HG02623 (cell line): Measurements from ENCODE around the gene LSM6.

Source experiments
- ATAC-seq: cut with Tn5 transposase; IDR thresholded peaks from one replicate; pipeline ENCODE4 v1.9.1; 2021; ENCODE audit warnings: moderate library complexity; ENCODE audit not compliant: unreplicated experiment

LSM6 gene

GRCh38 chr4:146186041-146186440, 10.5 kb downstream of the LSM6 start:
- ATAC-seq, result no peak

DNA sequence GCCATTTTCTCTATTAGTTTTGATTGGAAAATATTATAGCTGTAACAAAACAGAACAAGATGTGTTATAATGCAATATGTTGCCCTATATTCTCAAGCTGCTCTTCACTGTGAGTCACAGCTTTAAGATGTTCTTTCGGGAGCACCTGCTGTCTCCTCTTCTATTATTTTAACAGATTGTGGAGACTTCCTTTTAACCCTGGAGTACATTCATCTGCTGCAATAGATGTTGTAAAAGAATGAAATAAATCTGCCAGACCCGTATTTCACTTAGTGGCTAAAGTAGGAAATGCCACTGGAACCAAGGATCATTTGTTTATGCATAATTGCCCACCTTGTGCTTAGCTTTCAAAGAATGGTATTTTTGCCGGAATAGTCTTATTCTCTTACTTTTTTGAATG, 11.1 kb downstream of the LSM6 start:
- no peak for ATAC-seq

DNA sequence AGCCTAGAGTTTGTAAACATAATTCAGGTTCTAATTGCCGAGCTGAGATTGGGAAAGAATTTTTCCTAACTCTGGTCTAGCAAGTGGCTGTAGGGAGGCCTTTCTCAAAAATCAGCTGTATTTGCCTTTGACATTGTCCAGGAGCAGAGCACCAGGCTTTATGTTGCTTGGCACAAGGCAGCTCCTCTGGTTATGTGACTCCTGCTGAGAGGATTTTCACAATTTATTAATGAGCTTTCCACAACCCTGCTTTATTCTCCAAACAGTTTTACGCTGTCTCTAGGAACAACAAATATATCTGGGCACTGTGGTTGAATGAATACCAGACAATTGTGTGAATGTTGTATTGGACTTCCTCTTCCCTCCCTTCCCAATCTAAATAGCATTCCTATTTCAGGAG, 14.9 kb downstream of the LSM6 start:
- ATAC-seq, result no peak

- no peak for ATAC-seq
Observed at GRCh38 chr4:146191766-146192458, 16.4 kb downstream of the LSM6 start.

GRCh38 chr4:146193628-146194027, 18.1 kb downstream of the LSM6 start:
- no peak for ATAC-seq

DNA sequence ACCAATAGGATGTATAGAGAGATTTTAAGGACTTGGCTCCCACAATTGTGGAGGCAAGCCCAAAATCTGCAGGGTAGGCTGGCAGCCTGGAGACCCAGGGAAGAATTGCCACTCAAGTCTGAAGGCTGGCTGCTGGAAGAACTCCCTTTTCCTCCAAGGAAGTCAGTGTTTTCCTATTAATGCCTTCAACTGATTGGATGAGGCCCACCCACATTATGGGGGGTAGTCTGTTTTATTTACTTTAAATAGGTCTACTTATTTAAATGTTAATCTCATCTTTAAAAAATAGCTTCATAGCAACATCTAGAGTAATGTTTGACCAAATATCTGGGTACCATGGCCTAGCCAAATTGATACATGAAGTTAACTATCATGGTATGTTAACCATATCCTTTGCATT, 18.7 kb downstream of the LSM6 start:
- ATAC-seq, result no peak

- ATAC-seq, result no peak
Observed at GRCh38 chr4:146202665-146203064, 27.1 kb downstream of the LSM6 start.

- no peak for ATAC-seq
Observed at GRCh38 chr4:146207410-146207809, 31.9 kb downstream of the LSM6 start.

DNA sequence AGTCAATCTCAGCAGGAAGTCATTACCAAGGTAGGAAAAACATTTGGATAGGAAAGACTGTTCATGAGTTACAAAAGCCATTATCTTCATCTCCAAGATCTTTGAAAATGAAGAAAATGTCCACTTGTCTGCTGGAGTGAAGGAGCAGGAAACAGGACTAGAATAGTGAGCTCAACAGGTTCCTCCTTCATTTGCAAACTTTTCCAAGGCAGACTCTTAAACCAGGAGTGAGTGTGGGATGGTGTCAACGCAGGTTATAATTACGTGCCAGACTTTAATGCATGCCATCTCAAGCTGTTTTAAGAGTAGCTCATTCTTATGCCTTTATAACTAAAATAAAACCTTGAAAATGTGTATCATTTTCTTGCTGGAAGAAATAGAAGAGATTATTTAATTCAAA, 35.4 kb downstream of the LSM6 start:
- ATAC-seq, result no peak

- no peak for ATAC-seq
Observed at GRCh38 chr4:146211440-146211839, 35.9 kb downstream of the LSM6 start.

DNA sequence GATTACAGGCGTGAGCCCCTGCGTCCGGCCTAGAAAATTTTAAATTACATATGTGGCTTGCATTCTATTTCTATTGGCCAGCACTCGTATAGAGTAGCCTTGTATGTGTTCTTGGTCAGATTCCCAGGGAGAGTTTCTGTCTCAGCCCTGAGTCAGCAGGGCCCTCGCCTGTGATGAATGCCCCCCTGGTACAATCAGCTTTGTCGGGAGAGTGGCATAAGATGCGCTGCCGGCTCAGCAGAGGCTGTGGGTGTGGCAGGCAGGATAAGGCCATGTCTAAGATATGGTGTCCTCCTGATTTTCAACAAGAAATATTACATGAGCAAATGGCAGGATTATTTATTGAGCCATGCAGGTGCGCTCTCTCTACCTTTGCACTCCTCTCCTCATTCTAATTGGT, 37.3 kb downstream of the LSM6 start:
- ATAC-seq, result no peak

GRCh38 chr4:146214238-146214637, 38.7 kb downstream of the LSM6 start, which contains the start of gene REELD1:
Gene REELD1, plus strand, starts transcription at chr4:146214538. Its CDS starts 2,415 bp downstream, at chr4:146216953.
- no peak for ATAC-seq

DNA sequence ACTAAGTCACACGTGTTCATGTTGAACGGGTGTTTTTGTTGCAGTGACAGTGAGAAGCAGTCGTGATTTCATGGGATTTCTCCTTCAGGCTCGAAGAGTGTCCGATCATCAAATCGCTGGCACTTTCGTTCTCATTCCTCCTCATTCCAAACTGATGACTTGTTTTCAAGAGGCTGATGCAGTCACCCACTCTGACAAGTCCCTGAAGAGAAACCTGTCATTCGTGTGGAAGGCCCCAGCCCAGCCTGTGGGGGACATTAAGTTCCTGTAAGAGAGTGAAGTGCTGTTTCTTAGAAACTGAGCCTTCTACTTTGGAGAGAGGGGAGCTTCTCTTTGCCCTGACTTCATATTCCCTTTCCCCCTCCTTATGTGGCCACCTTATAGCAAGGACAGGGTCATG, 46.8 kb downstream of the LSM6 start:
- no peak for ATAC-seq

DNA sequence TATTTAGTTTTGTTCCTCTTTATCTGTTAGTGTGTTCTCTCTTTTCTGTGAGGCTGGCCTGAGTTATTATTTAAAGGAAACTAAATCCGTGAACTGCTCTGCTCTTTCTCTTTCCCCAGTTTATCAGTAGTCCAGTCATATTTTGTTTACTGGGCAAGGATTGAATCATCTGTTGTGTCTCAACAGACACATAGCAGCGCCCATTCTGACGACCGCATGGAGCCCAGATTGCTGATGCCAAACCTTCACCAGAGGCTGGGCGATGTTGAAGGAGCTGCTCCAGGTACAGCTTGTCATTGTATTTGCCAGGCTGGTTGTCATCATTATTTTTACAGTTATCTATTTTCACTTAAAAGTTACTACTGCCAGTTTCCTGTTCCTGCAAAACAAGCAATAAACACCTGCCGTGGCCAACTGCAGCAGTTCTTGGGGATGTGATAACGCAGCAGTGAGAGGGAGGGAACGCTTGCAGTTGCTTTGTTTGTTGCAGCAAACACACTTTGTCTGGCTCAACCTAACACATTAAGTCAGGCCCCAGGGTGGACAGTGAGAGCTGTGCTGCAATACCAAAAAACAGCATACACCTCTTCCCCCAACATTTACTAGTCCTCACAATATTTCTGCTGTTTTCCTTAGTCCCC, 48.9 kb downstream of the LSM6 start:
- no peak for ATAC-seq

GRCh38 chr4:146229406-146229805, 53.9 kb downstream of the LSM6 start:
- no peak for ATAC-seq

GRCh38 chr4:146232131-146232722, 56.7 kb downstream of the LSM6 start:
- no peak for ATAC-seq

GRCh38 chr4:146235654-146236177, 60.2 kb downstream of the LSM6 start:
- no peak for ATAC-seq

DNA sequence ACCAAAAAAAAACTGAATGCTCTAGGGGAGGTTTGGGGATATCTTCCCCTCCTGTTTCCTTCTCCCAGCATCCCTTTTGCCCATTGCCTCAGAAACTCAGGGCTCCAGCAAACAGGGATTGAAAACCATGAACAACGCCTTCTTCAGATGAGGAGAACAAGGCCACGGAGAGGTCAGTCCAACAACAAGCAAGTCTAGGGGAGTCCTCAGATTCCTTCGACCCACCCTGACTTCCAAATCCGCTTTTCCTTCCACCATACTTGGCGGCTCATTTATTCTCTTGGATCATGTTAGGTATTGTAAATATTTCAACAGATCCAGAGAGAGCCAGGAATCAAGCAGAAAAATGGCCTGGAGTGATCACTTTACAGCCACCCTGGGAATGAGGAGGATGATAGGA, 60.7 kb downstream of the LSM6 start:
- no peak for ATAC-seq

DNA sequence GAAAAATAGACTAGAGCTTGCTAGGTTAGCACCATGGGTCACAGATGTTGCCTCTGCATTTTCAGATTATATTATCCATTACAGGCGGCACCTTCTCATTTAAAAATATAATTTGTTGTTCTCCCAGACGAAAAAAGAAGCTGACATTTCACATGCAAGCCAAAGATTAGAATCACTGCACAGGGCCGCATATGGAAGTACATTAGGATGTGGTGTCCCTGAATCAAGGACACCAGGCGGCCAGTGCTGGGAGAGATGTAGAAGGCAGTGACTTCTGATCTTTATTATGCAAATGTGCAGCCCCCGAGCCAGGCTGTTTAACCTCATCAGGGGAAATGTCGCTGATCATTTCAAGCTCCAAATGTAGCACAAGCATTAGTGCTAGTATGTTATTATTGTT, 61.6 kb downstream of the LSM6 start:
- ATAC-seq, result no peak

DNA sequence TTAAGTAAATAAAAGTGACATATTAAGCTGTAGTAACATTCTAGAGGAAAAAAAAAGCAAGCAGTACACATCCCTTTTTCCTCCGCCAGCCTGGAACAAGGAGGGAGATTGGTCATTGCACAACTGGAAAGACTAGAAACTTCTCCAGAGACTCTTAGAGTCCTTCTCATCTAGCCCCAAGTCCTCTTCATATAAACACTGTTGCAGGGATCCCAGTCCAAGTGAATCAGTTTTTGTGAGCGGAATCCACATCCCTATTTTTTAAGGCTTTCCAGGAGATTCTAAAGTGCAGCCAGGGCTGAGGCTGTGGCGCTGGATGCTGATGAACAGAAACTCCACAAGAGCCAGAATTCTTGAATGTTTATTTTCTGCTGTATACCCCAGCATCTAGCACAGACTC, 62.6 kb downstream of the LSM6 start:
- ATAC-seq, result no peak
